ENCODE results near the gene CCDC81.

The CCDC81 gene

DNA sequence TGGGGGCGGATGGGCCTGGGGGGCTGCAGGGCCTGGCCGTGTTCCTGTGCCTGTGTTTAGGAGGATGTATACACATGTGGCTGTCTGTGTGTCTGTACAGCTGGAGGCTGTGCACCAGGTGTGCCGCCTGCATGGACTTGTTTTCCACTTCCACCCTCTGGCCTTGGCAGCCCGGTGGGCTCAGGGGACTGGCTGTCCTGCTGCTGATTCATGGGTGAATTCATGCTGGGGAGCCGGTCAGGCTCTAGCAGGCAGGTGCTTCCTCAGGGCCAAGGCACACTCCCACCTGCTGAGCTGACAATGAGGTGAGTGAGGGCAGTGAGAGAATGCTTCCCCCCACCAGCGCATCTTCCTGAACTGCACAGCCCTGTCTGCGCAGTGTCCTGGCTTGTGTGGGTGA is 88.4 kb downstream of the CCDC81 start:
- DNase-seq (ENCODE audit: low read depth in 1 of 2, low spot score in 1 of 2), result no peak

DNA sequence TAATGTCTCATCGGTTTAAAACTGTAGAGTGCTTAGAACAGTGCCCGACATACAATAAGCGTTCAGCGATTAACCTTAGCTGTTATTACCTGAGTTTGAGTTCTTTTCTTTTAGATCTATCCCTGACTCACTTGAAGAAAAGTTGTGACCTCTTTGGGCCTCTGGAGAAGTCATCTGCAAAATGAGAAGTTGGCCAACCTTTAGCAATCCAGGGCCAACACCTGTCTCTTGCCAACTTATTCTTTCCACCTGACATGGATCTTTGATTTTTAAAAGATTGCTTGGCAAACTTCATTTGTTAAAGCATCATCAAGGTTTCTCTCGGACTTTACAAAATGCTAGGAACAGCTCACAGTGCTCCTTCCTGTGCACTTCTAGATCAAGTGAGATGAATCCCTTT is 89.3 kb downstream of the CCDC81 start:
- no peak for DNase-seq (ENCODE audit: low read depth in 1 of 2, low spot score in 1 of 2)

GRCh38 chr11:86464509-86465221 is 90.0 kb downstream of the CCDC81 start:
- no peak for DNase-seq (ENCODE audit: low read depth in 1 of 2, low spot score in 1 of 2)

DNA sequence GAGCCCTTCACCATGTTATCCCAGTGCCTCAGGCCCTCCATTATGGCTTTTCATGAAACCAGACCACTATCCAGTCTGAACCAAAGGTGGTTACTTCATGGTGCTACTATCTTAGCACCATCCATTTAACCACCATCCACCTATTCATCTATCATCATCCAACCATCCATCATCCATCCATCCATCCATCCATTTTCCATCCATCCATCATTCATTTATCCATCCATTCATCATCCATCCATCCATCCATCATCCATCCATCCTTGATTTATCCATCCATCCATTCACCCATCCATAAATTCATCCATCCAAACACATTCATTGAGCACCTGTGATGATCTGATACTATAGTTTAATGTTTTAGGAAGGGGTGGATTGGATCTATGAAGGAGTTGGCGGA is 93.5 kb downstream of the CCDC81 start:
- DNase-seq (ENCODE audit: low read depth in 1 of 2, low spot score in 1 of 2), result no peak

DNA sequence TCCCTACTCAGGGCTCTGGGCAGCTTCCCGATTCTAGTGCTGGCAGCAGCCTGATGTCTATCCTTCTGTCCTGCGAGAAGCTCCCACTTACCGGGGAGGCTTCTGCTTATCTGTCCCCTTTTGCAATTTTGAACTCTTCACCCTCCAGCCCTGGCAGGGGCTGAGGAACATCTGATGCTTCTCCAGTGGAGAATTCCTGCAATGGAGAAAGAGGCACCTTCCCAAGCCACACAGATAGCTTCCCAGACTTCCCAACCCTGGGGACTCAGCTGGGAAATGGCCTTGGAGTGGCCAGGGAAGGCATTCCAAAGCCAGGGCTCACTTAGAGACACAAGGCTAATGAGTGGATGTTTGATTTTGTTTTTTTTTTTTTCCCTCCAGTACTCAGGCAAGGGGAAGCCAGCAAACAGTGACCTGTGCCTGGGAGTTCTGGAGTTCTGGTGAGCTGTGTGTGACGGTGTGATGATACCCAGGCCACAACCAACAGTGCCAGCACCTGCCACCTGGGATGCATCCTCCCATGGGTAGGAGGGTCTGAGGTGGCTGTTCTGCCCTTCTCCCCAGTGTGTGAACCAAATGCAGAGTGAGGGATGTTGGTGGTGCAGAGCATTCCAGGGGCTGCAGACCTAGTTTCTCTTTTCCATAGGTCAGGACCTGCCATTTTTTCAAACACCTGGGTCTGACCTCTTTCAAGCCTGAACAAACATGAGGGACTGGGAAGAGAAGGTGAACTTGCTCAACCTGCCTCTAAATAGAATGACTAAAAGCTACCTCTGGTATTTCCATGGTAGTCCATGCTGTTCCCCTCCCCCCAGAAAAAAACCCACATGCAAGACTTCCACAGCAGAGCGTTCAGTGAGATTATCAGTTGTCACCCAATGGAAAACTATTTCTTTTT is 95.1 kb downstream of the CCDC81 start:
- no peak for DNase-seq (ENCODE audit: low read depth in 1 of 2, low spot score in 1 of 2)
